ENCODE data around the gene HERC2.
"Not testable (repeated sequence)": the region's sequence is repeated elsewhere in the genome, so short reads cannot be mapped to it uniquely, and the experiment has no call there.

Gene HERC2

GRCh38 chr15:28221696-28222095, 100.3 kb downstream of the HERC2 start:
- not testable (repeated sequence) for DNase-seq (ENCODE audit: low read depth)

GRCh38 chr15:28219116-28219515, 102.9 kb downstream of the HERC2 start:
- DNase-seq (ENCODE audit: low read depth) = no peak

- DNase-seq (ENCODE audit: low read depth) = not testable (repeated sequence)
These were observed 104.9 kb downstream of the HERC2 start for GRCh38 chr15:28216946-28217546.

- not testable (repeated sequence) for DNase-seq (ENCODE audit: low read depth)
These were observed 106.5 kb downstream of the HERC2 start for GRCh38 chr15:28215521-28215920.

- DNase-seq (ENCODE audit: low read depth) = not testable (repeated sequence)
These were observed 107.8 kb downstream of the HERC2 start for GRCh38 chr15:28214006-28214790.

- DNase-seq (ENCODE audit: low read depth) = not testable (repeated sequence)
These were observed 108.6 kb downstream of the HERC2 start for GRCh38 chr15:28213393-28213792.

- no peak for DNase-seq (ENCODE audit: low read depth)
These were observed 113.4 kb downstream of the HERC2 start for GRCh38 chr15:28208583-28208982.

- not testable (repeated sequence) for DNase-seq (ENCODE audit: low read depth)
These were observed 116.3 kb downstream of the HERC2 start for GRCh38 chr15:28205640-28206039.

- DNase-seq (ENCODE audit: low read depth) = not testable (repeated sequence)
These were observed 118.7 kb downstream of the HERC2 start for GRCh38 chr15:28203055-28203828.

- DNase-seq (ENCODE audit: low read depth) = not testable (repeated sequence)
These were observed 119.9 kb downstream of the HERC2 start for GRCh38 chr15:28202124-28202523.

- not testable (repeated sequence) for DNase-seq (ENCODE audit: low read depth)
These were observed 123.8 kb downstream of the HERC2 start for GRCh38 chr15:28198215-28198614.

GRCh38 chr15:28197694-28198093, 124.3 kb downstream of the HERC2 start:
- DNase-seq (ENCODE audit: low read depth) = not testable (repeated sequence)

- not testable (repeated sequence) for DNase-seq (ENCODE audit: low read depth)
These were observed 125.4 kb downstream of the HERC2 start for GRCh38 chr15:28196581-28196980.

GRCh38 chr15:28192772-28193171, 129.2 kb downstream of the HERC2 start:
- DNase-seq (ENCODE audit: low read depth) = no peak

GRCh38 chr15:28191832-28192231, 130.1 kb downstream of the HERC2 start:
- no peak for DNase-seq (ENCODE audit: low read depth)

GRCh38 chr15:28190391-28191174, 131.4 kb downstream of the HERC2 start:
- DNase-seq (ENCODE audit: low read depth) = no peak

- no peak for DNase-seq (ENCODE audit: low read depth)
These were observed 136.7 kb downstream of the HERC2 start for GRCh38 chr15:28185148-28185895.

- no peak for DNase-seq (ENCODE audit: low read depth)
These were observed 137.8 kb downstream of the HERC2 start for GRCh38 chr15:28184166-28184565.

GRCh38 chr15:28182731-28183130, 139.2 kb downstream of the HERC2 start:
- DNase-seq (ENCODE audit: low read depth) = no peak

- DNase-seq (ENCODE audit: low read depth) = no peak
These were observed 139.8 kb downstream of the HERC2 start for GRCh38 chr15:28182216-28182615.

GRCh38 chr15:28181366-28181765, 140.6 kb downstream of the HERC2 start:
- DNase-seq (ENCODE audit: low read depth) = no peak

Data from activated T-cell treated with anti-CD3 and anti-CD28 coated beads for 48 hours (primary cell).